Measurements from ENCODE around the gene BOLA1. TPM values are rescaled to one million over a fixed set of nuclear protein-coding genes. Genes with fewer than 3 reads are reported as not detected.
"Not testable (repeated sequence)": the region's sequence is repeated elsewhere in the genome, so short reads cannot be mapped to it uniquely, and the experiment has no call there.

Gene BOLA1
- total and polyA plus RNA-seq, 2 donors (not counting 1 experiment from before 2014, with no cell fraction given): 15.0 to 16.7 TPM

DNA sequence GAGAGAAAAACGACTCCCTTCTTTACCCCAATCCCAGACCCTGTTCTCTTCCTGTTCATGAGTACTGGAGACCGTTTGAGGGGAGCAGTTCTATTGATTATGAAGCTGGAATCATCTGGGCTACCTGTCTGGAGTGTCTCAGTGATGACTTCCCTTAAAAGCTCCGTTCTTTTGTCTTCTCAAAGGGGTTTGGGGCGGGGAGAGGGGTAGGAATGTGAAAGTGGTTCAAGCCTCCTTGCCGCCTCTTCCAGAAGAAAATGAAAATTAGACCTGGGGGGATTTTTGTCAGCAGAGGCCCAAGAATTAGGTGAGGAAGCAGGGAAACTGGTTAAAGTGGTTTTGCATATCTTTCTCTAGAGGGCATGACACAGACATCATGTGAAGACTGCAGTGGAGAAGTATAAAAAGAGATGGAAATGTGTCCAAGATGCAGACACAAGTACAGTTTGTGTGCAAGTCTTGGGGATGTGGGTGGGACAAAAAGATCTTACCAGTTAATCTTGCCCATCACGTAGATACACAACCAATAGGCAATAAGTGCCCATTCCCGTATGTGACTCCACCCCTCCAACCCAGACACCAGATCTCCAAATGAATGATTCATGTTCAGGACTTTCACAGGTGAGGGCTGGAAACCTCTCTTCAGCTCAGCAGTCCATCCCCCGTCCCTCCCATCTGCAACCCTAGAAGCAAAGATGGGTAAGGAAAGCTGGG is 37.8 kb downstream of the BOLA1 start:
- Histone ChIP-seq H3K4me2 (replicated peaks; ENCODE audit: low read depth, low read length, poor library complexity, severe bottlenecking) (no peak overlapping the region), H2AFZ (ENCODE audit: insufficient read depth, low read depth, low read length, poor library complexity, severe bottlenecking) (no peak overlapping the region), H3K4me3 (ENCODE audit: control extremely low read depth in 1 of 5, extremely low read depth in 1 of 5, insufficient read depth in 1 of 5, low read depth in 2 of 5, low read length in 4 of 5) (no peak overlapping the region), H3K9ac (ENCODE audit: low read length) (no peak overlapping the region), H3K27ac (ENCODE audit: low read length in 2 of 2) (no peak overlapping the region), H3K79me2 (ENCODE audit: control insufficient read depth, insufficient read depth, low read length) (no peaks in the 10 kb centered on the region), H3K36me3 (replicated peaks in 1 of 2; ENCODE audit: control extremely low read depth in 1 of 2, control insufficient read depth in 1 of 2, extremely low read depth in 1 of 2, insufficient read depth in 2 of 2, low read length in 1 of 2) (no peaks in the 10 kb centered on the region), H3K9me3 (ENCODE audit: control extremely low read depth in 1 of 3, control insufficient read depth in 2 of 3, insufficient read depth in 1 of 3, low read length in 2 of 3) (no peaks in the 10 kb centered on the region), H3K4me1 (ENCODE audit: control insufficient read depth in 2 of 2, insufficient read depth in 2 of 2, low read length in 2 of 2) (no peaks in the 10 kb centered on the region), H4K20me1 (ENCODE audit: control insufficient read depth, insufficient read depth, low read length, poor library complexity, severe bottlenecking) (no peaks in the 10 kb centered on the region), H3K27me3 (replicated peaks in 1 of 4; ENCODE audit: control extremely low read depth in 1 of 4, control insufficient read depth in 3 of 4, insufficient read depth in 4 of 4, low read length in 3 of 4) (peaks cover 0 to 21% (median 2%) of the 10 kb centered on the region in 4 experiments)
- H3K4me3 Mint-ChIP-seq: no peak overlapping the region
- intact Hi-C loops (cut with micrococcal nuclease): no loop called here
- WGBS (ENCODE audit: insufficient coverage): 73% methylated on average over 5 of the region's 8 CpGs
- CTCF ChIA-PET: no interaction called here
- ATAC-seq (ENCODE audit: low read depth): no peak
- peaks cover 33% of the 10 kb centered on the region for H3K27me3 Mint-ChIP-seq
- TF ChIP-seq EZH2 (IDR thresholded peaks at IDR 0.05; ENCODE audit: borderline replicate concordance, insufficient read depth, low read depth, low read length, poor library complexity, severe bottlenecking): no peak
- TF ChIP-seq, protein P1, sequence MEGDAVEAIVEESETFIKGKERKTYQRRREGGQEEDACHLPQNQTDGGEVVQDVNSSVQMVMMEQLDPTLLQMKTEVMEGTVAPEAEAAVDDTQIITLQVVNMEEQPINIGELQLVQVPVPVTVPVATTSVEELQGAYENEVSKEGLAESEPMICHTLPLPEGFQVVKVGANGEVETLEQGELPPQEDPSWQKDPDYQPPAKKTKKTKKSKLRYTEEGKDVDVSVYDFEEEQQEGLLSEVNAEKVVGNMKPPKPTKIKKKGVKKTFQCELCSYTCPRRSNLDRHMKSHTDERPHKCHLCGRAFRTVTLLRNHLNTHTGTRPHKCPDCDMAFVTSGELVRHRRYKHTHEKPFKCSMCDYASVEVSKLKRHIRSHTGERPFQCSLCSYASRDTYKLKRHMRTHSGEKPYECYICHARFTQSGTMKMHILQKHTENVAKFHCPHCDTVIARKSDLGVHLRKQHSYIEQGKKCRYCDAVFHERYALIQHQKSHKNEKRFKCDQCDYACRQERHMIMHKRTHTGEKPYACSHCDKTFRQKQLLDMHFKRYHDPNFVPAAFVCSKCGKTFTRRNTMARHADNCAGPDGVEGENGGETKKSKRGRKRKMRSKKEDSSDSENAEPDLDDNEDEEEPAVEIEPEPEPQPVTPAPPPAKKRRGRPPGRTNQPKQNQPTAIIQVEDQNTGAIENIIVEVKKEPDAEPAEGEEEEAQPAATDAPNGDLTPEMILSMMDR (IDR thresholded peaks at IDR 0.05): no peak
- no peak for DNase-seq
- no peak overlapping the region for H3K27ac Mint-ChIP-seq
- no peaks in the 10 kb centered on the region for H3K9me3 Mint-ChIP-seq (ENCODE audit: insufficient read depth)
- POLR2A ChIA-PET: no interaction called here
- no peaks in the 10 kb centered on the region for H3K4me1 Mint-ChIP-seq

DNA sequence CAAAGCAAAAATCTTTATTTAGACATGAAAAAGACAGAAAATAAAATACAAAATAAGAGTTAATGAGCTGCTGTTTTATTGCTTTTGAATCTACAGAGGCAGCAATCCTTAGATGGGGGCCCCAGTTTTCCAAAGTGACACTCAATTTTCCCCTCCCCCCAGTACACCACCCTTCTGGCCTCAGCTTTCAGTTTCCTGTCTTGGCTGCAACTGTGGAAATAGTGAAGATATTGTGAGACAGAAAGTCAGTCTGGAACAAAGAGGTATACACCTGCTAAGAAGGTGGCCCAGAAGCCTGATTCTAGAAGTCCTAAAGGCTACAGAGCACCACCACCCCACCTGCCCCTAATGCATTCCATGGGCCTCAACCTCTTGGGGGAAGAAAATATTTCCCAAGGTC is 38.4 kb downstream of the BOLA1 start:
- Histone ChIP-seq H4K20me1 (ENCODE audit: control insufficient read depth, insufficient read depth, low read length, poor library complexity, severe bottlenecking) (no peaks in the 10 kb centered on the region), H3K36me3 (replicated peaks in 1 of 2; ENCODE audit: control extremely low read depth in 1 of 2, control insufficient read depth in 1 of 2, extremely low read depth in 1 of 2, insufficient read depth in 2 of 2, low read length in 1 of 2) (no peaks in the 10 kb centered on the region), H3K4me1 (ENCODE audit: control insufficient read depth in 2 of 2, insufficient read depth in 2 of 2, low read length in 2 of 2) (no peaks in the 10 kb centered on the region), H3K27ac (ENCODE audit: low read length in 2 of 2) (no peak overlapping the region), H3K27me3 (replicated peaks in 1 of 4; ENCODE audit: control extremely low read depth in 1 of 4, control insufficient read depth in 3 of 4, insufficient read depth in 4 of 4, low read length in 3 of 4) (peaks cover 0 to 21% (median 2%) of the 10 kb centered on the region in 4 experiments), H3K4me3 (ENCODE audit: control extremely low read depth in 1 of 5, extremely low read depth in 1 of 5, insufficient read depth in 1 of 5, low read depth in 2 of 5, low read length in 4 of 5) (no peak overlapping the region), H3K4me2 (replicated peaks; ENCODE audit: low read depth, low read length, poor library complexity, severe bottlenecking) (no peak overlapping the region), H3K79me2 (ENCODE audit: control insufficient read depth, insufficient read depth, low read length) (no peaks in the 10 kb centered on the region), H2AFZ (ENCODE audit: insufficient read depth, low read depth, low read length, poor library complexity, severe bottlenecking) (no peak overlapping the region), H3K9ac (ENCODE audit: low read length) (no peak overlapping the region), H3K9me3 (ENCODE audit: control extremely low read depth in 1 of 3, control insufficient read depth in 2 of 3, insufficient read depth in 1 of 3, low read length in 2 of 3) (no peaks in the 10 kb centered on the region)
- Mint-ChIP-seq H3K9me3 (ENCODE audit: insufficient read depth) (no peaks in the 10 kb centered on the region), H3K4me1 (no peaks in the 10 kb centered on the region), H3K4me3 (no peak overlapping the region), H3K27me3 (peaks cover 30% of the 10 kb centered on the region), H3K27ac (no peak overlapping the region)
- intact Hi-C loops (cut with micrococcal nuclease): no loop called here
- TF ChIP-seq, protein P1 (IDR thresholded peaks at IDR 0.05): no peak
- no peak for TF ChIP-seq EZH2 (IDR thresholded peaks at IDR 0.05; ENCODE audit: borderline replicate concordance, insufficient read depth, low read depth, low read length, poor library complexity, severe bottlenecking)
- ChIA-PET CTCF (no interaction called here), POLR2A (no interaction called here)
- DNase-seq (no peak), ATAC-seq (ENCODE audit: low read depth) (no peak)

- intact Hi-C loops (cut with micrococcal nuclease); CTCF ChIA-PET; H3K36me3 ChIP-seq (replicated peaks in 1 of 2; ENCODE audit: control extremely low read depth in 1 of 2, control insufficient read depth in 1 of 2, extremely low read depth in 1 of 2, insufficient read depth in 2 of 2, low read length in 1 of 2); H3K4me2 ChIP-seq (replicated peaks; ENCODE audit: low read depth, low read length, poor library complexity, severe bottlenecking); H3K9ac ChIP-seq (ENCODE audit: low read length); H2AFZ ChIP-seq (ENCODE audit: insufficient read depth, low read depth, low read length, poor library complexity, severe bottlenecking); H3K4me3 Mint-ChIP-seq; H3K79me2 ChIP-seq (ENCODE audit: control insufficient read depth, insufficient read depth, low read length); H3K9me3 Mint-ChIP-seq (ENCODE audit: insufficient read depth); H3K4me1 Mint-ChIP-seq; ATAC-seq (ENCODE audit: low read depth); DNase-seq; H3K4me1 ChIP-seq (ENCODE audit: control insufficient read depth in 2 of 2, insufficient read depth in 2 of 2, low read length in 2 of 2); H3K27ac ChIP-seq (ENCODE audit: low read length in 2 of 2); H3K27ac Mint-ChIP-seq; H3K9me3 ChIP-seq (ENCODE audit: control extremely low read depth in 1 of 3, control insufficient read depth in 2 of 3, insufficient read depth in 1 of 3, low read length in 2 of 3); H4K20me1 ChIP-seq (ENCODE audit: control insufficient read depth, insufficient read depth, low read length, poor library complexity, severe bottlenecking); H3K4me3 ChIP-seq (ENCODE audit: control extremely low read depth in 1 of 5, extremely low read depth in 1 of 5, insufficient read depth in 1 of 5, low read depth in 2 of 5, low read length in 4 of 5): not testable (repeated sequence)
- WGBS (ENCODE audit: insufficient coverage): 100% methylated on average over 2 of the region's 13 CpGs
- peaks cover 0 to 24% (median 2%) of the 10 kb centered on the region in 4 experiments for H3K27me3 ChIP-seq (replicated peaks in 1 of 4; ENCODE audit: control extremely low read depth in 1 of 4, control insufficient read depth in 3 of 4, insufficient read depth in 4 of 4, low read length in 3 of 4)
- peaks cover 24% of the 10 kb centered on the region for H3K27me3 Mint-ChIP-seq
- POLR2A ChIA-PET: interaction anchor here (0.7 kb wide), 1 partner anchor 22 kb away, joined by 4 read pairs; no protein-coding TSS in a partner anchor
Measured at GRCh38 chr1:149938668-149939003, 39.3 kb downstream of the BOLA1 start.

Measured in B cell (primary cell).